ENCODE results near the gene DOCK7. TPM values are rescaled to one million over a fixed set of nuclear protein-coding genes. Genes with fewer than 3 reads are reported as not detected.

DOCK7 gene
- total and polyA plus RNA-seq, 2 of the 13 experiments (the other 11 are each of a cell fraction or from before 2014, with no cell fraction given), result 45.7 to 67.2 TPM

DNA sequence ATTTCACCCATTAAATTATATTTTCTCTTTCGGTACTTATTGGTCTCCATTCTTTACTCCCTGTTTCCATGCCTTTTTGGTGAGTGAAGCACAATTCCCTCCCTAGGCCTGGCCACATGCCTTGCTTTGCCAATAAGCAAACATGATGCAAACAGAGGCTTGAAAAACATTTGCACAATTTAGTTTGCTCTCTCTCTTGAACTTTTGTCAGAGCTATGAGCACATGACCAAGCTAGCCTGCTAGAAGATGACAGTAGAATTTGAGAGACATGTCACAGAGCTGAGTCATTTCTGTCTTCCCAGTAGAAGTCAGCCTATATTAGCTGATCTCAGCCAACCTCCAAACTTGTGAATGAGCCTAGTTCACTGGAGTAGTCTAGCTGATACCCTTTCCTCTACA, 66.3 kb downstream of the DOCK7 start (continued):
- peak; percentile 84; the same call in 1 of the 2 replicates for TF ChIP-seq FOSL1 (CRISPR knock-in tag; IDR thresholded peaks at IDR 0.05; ENCODE audit: borderline replicate concordance)
- no peak for TF ChIP-seq ZNF576 (CRISPR knock-in tag; IDR thresholded peaks at IDR 0.05)
- no peak for TF ChIP-seq PRPF4 (IDR thresholded peaks at IDR 0.05; ENCODE audit: low read depth, low read length, poor library complexity, severe bottlenecking)
- no peak for TF ChIP-seq NCOA5 (CRISPR knock-in tag; IDR thresholded peaks at IDR 0.05)
- no peak for TF ChIP-seq ZNF557 (CRISPR knock-in tag; IDR thresholded peaks at IDR 0.05)
- peak; percentile 86 for TF ChIP-seq HOXA3 (CRISPR knock-in tag; IDR thresholded peaks at IDR 0.05)
- TF ChIP-seq MATR3 (CRISPR knock-in tag; IDR thresholded peaks at IDR 0.05), result no peak
- no peak for TF ChIP-seq DNMT1 (CRISPR knock-in tag; IDR thresholded peaks at IDR 0.05)
- TF ChIP-seq PREB (CRISPR knock-in tag; IDR thresholded peaks at IDR 0.05), result no peak
- TF ChIP-seq SNRNP70 (IDR thresholded peaks at IDR 0.05; ENCODE audit: low read depth, low read length), result no peak
- TF ChIP-seq NCOA2 (CRISPR knock-in tag; IDR thresholded peaks at IDR 0.05), result peak; percentile 94
- TF ChIP-seq ZNF124 (CRISPR knock-in tag; IDR thresholded peaks at IDR 0.05), result peak; percentile 97
- TF ChIP-seq PHB2 (IDR thresholded peaks at IDR 0.05; ENCODE audit: partially characterized antibody), result no peak
- peak; percentile 89 for TF ChIP-seq RARA (CRISPR knock-in tag; IDR thresholded peaks at IDR 0.05)
- no peak for TF ChIP-seq MZF1 (CRISPR knock-in tag; IDR thresholded peaks at IDR 0.05; ENCODE audit: borderline replicate concordance)
- TF ChIP-seq, protein P1, sequence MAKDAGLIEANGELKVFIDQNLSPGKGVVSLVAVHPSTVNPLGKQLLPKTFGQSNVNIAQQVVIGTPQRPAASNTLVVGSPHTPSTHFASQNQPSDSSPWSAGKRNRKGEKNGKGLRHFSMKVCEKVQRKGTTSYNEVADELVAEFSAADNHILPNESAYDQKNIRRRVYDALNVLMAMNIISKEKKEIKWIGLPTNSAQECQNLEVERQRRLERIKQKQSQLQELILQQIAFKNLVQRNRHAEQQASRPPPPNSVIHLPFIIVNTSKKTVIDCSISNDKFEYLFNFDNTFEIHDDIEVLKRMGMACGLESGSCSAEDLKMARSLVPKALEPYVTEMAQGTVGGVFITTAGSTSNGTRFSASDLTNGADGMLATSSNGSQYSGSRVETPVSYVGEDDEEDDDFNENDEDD (CRISPR knock-in tag; IDR thresholded peaks at IDR 0.05; ENCODE audit: borderline replicate concordance), result peak; percentile 95
- TF ChIP-seq BCL6 (CRISPR knock-in tag; IDR thresholded peaks at IDR 0.05), result peak; percentile 86
- TF ChIP-seq SOX6 (IDR thresholded peaks at IDR 0.05), result no peak
- peak; percentile 96 for TF ChIP-seq SOX6 (CRISPR knock-in tag; IDR thresholded peaks at IDR 0.05)
- peak; percentile 99 for TF ChIP-seq CEBPG (CRISPR knock-in tag; IDR thresholded peaks at IDR 0.05)
- TF ChIP-seq, protein P2, sequence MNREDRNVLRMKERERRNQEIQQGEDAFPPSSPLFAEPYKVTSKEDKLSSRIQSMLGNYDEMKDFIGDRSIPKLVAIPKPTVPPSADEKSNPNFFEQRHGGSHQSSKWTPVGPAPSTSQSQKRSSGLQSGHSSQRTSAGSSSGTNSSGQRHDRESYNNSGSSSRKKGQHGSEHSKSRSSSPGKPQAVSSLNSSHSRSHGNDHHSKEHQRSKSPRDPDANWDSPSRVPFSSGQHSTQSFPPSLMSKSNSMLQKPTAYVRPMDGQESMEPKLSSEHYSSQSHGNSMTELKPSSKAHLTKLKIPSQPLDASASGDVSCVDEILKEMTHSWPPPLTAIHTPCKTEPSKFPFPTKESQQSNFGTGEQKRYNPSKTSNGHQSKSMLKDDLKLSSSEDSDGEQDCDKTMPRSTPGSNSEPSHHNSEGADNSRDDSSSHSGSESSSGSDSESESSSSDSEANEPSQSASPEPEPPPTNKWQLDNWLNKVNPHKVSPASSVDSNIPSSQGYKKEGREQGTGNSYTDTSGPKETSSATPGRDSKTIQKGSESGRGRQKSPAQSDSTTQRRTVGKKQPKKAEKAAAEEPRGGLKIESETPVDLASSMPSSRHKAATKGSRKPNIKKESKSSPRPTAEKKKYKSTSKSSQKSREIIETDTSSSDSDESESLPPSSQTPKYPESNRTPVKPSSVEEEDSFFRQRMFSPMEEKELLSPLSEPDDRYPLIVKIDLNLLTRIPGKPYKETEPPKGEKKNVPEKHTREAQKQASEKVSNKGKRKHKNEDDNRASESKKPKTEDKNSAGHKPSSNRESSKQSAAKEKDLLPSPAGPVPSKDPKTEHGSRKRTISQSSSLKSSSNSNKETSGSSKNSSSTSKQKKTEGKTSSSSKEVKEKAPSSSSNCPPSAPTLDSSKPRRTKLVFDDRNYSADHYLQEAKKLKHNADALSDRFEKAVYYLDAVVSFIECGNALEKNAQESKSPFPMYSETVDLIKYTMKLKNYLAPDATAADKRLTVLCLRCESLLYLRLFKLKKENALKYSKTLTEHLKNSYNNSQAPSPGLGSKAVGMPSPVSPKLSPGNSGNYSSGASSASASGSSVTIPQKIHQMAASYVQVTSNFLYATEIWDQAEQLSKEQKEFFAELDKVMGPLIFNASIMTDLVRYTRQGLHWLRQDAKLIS (CRISPR knock-in tag; IDR thresholded peaks at IDR 0.05), result 0 out of 2 replicates have a peak, but pooled peaks have one; percentile 66
- TF ChIP-seq PAF1 (CRISPR knock-in tag; IDR thresholded peaks at IDR 0.05), result no peak

Data from HepG2 (cell line).